WTC11 (cell line): ENCODE measurements around the gene AGPAT4. TPM values are rescaled to one million over a fixed set of nuclear protein-coding genes. Genes with fewer than 3 reads are reported as not detected.
A peak's percentile ranks its signal among the peaks of the same experiment; 100 is the strongest.

Experiments used
- ATAC-seq: fragments of 200-7000 bp; cut with Tn5 transposase; 2 replicates; pipeline ENCODE4 v1.10.0; 2021; ENCODE audit warnings: mild to moderate bottlenecking, moderate library complexity
- CTCF ChIA-PET: fragments of 300-600 bp; sonication (Branson Sonifier 250); formaldehyde crosslinking; loops from one replicate; lab custom pipeline; 2021; ENCODE audit warnings: antibody characterized with exemption; lab: Charles Lee
- POLR2A ChIA-PET: fragments of 350-600 bp; sonication (Branson Sonifier 250); formaldehyde crosslinking; loops from one replicate; lab custom pipeline; 2021; ENCODE audit warnings: antibody characterized with exemption; lab: Charles Lee
- DNase-seq: peaks from one replicate; pipeline ENCODE4 v3.0.0; 2021; ENCODE audit warnings: low spot score
- H3K27ac Mint-ChIP-seq: 2 replicates; pipeline ENCODE4 v1.8.0; 2021; ENCODE audit warnings: mixed read lengths
- H3K27me3 Mint-ChIP-seq: 2 replicates; pipeline ENCODE4 v1.8.0; 2021; ENCODE audit warnings: low read depth, mild to moderate bottlenecking, moderate library complexity, mixed read lengths
- H3K36me3 Mint-ChIP-seq: 2 replicates; pipeline ENCODE4 v1.8.0; 2021; ENCODE audit warnings: mixed read lengths
- H3K4me1 Mint-ChIP-seq: 2 replicates; pipeline ENCODE4 v1.8.0; 2022; ENCODE audit warnings: mixed read lengths
- H3K4me3 Mint-ChIP-seq: 2 replicates; pipeline ENCODE4 v1.8.0; 2021; ENCODE audit warnings: mild to moderate bottlenecking, moderate library complexity, mixed read lengths
- H3K9me3 Mint-ChIP-seq: 2 replicates; pipeline ENCODE4 v1.8.0; 2021; ENCODE audit warnings: mixed read lengths
- ESRRA ChIP-seq: sonication (generic); formaldehyde crosslinking; IDR thresholded peaks from 2 replicates; pipeline ENCODE4 v1.8.1; 2022; ENCODE audit warnings: mild to moderate bottlenecking, missing genetic modification reagents, borderline replicate concordance
- GABPB1 ChIP-seq: sonication (generic); formaldehyde crosslinking; IDR thresholded peaks from 2 replicates; pipeline ENCODE4 v1.8.1; 2023; ENCODE audit warnings: mild to moderate bottlenecking, missing genetic modification reagents
- HMGA2 ChIP-seq: fragments of 250-450 bp; sonication (Bioruptor Pico); IDR thresholded peaks from 2 replicates; pipeline ENCODE4 v1.4.0; 2021; ENCODE audit warnings: mild to moderate bottlenecking, moderate library complexity
- MAX ChIP-seq: sonication (generic); formaldehyde crosslinking; IDR thresholded peaks from 2 replicates; pipeline ENCODE4 v1.8.0; 2022; ENCODE audit warnings: mild to moderate bottlenecking, missing genetic modification reagents
- MYBL2 ChIP-seq: sonication (generic); formaldehyde crosslinking; IDR thresholded peaks from 2 replicates; pipeline ENCODE4 v1.8.1; 2023; ENCODE audit warnings: mild to moderate bottlenecking, moderate library complexity, missing genetic modification reagents
- NFATC4 ChIP-seq: fragments of 250-450 bp; sonication (Bioruptor Pico); IDR thresholded peaks from 2 replicates; pipeline ENCODE4 v1.9.0; 2021; ENCODE audit warnings: mild to moderate bottlenecking
- NFE2L1 ChIP-seq: sonication (generic); formaldehyde crosslinking; IDR thresholded peaks from 2 replicates; pipeline ENCODE4 v1.8.1; 2023; ENCODE audit warnings: missing genetic modification reagents
- NFYB ChIP-seq: sonication (generic); formaldehyde crosslinking; conservative IDR thresholded peaks from 2 replicates; pipeline ENCODE4 v1.8.0; 2022; ENCODE audit warnings: low read depth, missing genetic modification reagents
- NR3C1 ChIP-seq: sonication (generic); formaldehyde crosslinking; conservative IDR thresholded peaks from 2 replicates; pipeline ENCODE4 v1.8.1; 2023; ENCODE audit warnings: low read depth, mild to moderate bottlenecking, missing genetic modification reagents
- ZBTB43 ChIP-seq: sonication (generic); formaldehyde crosslinking; IDR thresholded peaks from 2 replicates; pipeline ENCODE4 v1.8.1; 2023; ENCODE audit warnings: mild to moderate bottlenecking, missing genetic modification reagents
- ZNF121 ChIP-seq: sonication (generic); formaldehyde crosslinking; IDR thresholded peaks from 2 replicates; pipeline ENCODE4 v1.8.0; 2023; ENCODE audit warnings: missing genetic modification reagents
- ZNF232 ChIP-seq: sonication (generic); formaldehyde crosslinking; IDR thresholded peaks from 2 replicates; pipeline ENCODE4 v1.8.0; 2022; ENCODE audit warnings: mild to moderate bottlenecking, missing genetic modification reagents
- total RNA-seq: library from RNA; stranded (reverse); gene quantifications from 3 replicates; pipeline ENCODE4 v1.2.3, GENCODE V29; 2021
- TF ChIP-seq, protein P1 (sequence below): sonication (generic); formaldehyde crosslinking; IDR thresholded peaks from 2 replicates; pipeline ENCODE4 v1.8.0; 2023; ENCODE audit warnings: missing genetic modification reagents, mild to moderate bottlenecking, borderline replicate concordance
- TF ChIP-seq, protein P2 (sequence below): sonication (generic); formaldehyde crosslinking; IDR thresholded peaks from 2 replicates; pipeline ENCODE4 v1.8.0; 2022; ENCODE audit warnings: missing genetic modification reagents
- TF ChIP-seq, protein P3 (sequence below): sonication (generic); formaldehyde crosslinking; IDR thresholded peaks from 2 replicates; pipeline ENCODE4 v1.8.0; 2022; ENCODE audit warnings: mild to moderate bottlenecking, missing genetic modification reagents
- TF ChIP-seq, protein P4 (sequence below): fragments of 250-450 bp; sonication (Bioruptor Pico); IDR thresholded peaks from 2 replicates; pipeline ENCODE4 v1.8.0; 2021; ENCODE audit warnings: mild to moderate bottlenecking
- TF ChIP-seq, protein P5 (sequence below): fragments of 250-450 bp; sonication (Bioruptor Pico); IDR thresholded peaks from 2 replicates; pipeline ENCODE4 v1.9.0; 2021; ENCODE audit warnings: mild to moderate bottlenecking

Gene AGPAT4
- total RNA-seq, 1 experiment from 2014 or later, result 19.7 TPM

DNA sequence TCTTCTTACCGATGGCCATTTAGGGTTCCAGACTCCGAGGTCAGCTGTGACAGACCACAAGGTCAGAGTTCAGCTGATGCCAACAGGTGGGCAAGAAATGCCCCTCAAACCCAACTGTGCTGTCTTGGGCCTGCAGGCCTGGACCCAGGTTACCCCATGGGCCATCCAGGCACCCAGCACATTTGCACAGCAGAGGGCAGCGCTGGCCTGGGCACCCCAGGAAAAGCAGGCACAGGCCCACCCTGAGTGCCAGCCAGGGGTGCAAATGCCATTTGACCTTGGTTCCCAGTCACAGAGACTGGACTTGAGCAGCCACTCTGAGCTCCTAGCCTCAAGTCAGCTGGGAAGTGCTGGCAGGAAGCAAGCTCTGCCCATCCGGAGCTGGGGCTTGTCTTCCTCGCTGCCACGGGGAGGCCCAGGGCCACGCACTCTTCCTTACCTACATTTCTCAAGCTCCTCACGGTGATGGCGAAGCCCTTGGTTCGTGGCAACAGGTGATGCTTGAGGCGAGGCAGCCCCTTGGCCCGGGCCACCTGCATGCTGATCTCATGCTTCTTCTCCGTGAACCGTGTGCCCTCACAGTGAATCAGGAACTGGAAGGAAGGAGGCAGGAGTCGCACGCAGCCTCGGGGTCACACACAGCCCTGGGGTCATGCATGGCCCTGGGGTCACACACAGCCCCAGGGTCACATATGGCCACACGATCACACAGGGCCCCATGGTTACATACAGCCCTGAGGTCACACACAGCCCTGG lies 120.8 kb downstream of the AGPAT4 start (continued):
- TF ChIP-seq, protein P1, sequence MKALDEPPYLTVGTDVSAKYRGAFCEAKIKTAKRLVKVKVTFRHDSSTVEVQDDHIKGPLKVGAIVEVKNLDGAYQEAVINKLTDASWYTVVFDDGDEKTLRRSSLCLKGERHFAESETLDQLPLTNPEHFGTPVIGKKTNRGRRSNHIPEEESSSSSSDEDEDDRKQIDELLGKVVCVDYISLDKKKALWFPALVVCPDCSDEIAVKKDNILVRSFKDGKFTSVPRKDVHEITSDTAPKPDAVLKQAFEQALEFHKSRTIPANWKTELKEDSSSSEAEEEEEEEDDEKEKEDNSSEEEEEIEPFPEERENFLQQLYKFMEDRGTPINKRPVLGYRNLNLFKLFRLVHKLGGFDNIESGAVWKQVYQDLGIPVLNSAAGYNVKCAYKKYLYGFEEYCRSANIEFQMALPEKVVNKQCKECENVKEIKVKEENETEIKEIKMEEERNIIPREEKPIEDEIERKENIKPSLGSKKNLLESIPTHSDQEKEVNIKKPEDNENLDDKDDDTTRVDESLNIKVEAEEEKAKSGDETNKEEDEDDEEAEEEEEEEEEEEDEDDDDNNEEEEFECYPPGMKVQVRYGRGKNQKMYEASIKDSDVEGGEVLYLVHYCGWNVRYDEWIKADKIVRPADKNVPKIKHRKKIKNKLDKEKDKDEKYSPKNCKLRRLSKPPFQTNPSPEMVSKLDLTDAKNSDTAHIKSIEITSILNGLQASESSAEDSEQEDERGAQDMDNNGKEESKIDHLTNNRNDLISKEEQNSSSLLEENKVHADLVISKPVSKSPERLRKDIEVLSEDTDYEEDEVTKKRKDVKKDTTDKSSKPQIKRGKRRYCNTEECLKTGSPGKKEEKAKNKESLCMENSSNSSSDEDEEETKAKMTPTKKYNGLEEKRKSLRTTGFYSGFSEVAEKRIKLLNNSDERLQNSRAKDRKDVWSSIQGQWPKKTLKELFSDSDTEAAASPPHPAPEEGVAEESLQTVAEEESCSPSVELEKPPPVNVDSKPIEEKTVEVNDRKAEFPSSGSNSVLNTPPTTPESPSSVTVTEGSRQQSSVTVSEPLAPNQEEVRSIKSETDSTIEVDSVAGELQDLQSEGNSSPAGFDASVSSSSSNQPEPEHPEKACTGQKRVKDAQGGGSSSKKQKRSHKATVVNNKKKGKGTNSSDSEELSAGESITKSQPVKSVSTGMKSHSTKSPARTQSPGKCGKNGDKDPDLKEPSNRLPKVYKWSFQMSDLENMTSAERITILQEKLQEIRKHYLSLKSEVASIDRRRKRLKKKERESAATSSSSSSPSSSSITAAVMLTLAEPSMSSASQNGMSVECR (CRISPR knock-in tag), result no peak

- no peak overlapping the region for H3K4me3 Mint-ChIP-seq
- TF ChIP-seq NFE2L1 (CRISPR knock-in tag) (no peak), ZNF232 (CRISPR knock-in tag) (no peak), ESRRA (no peak), MAX (CRISPR knock-in tag) (no peak)
- H3K9me3 Mint-ChIP-seq, result peaks cover 15% of the 10 kb centered on the region
- H3K27me3 Mint-ChIP-seq, result no peaks in the 10 kb centered on the region
- H3K36me3 Mint-ChIP-seq, result peaks cover 34% of the 10 kb centered on the region
- DNase-seq (no peak), ATAC-seq (no peak)
- CTCF ChIA-PET, result interaction anchor here (0.6 to 1.7 kb wide), 4 partner anchors 110 to 223 kb away, joined by 3 to 10 read pairs (median 4); no protein-coding TSS in a partner anchor
- POLR2A ChIA-PET, result no interaction called here
- H3K4me1 Mint-ChIP-seq, result no peaks in the 10 kb centered on the region
- H3K27ac Mint-ChIP-seq, result no peak overlapping the region
Observed at GRCh38 chr6:161152527-161152862, 121.4 kb downstream of the AGPAT4 start.

- Mint-ChIP-seq H3K27ac (peak overlapping the region; percentile 37), H3K9me3 (peaks cover 9% of the 10 kb centered on the region), H3K27me3 (no peaks in the 10 kb centered on the region), H3K4me3 (no peak overlapping the region), H3K36me3 (peaks cover 28% of the 10 kb centered on the region), H3K4me1 (no peaks in the 10 kb centered on the region)
- ATAC-seq, result no peak
- ChIA-PET POLR2A (no interaction called here), CTCF (interaction anchor here (0.6 to 2.6 kb wide), 6 partner anchors 110 to 223 kb away, joined by 3 to 19 read pairs (median 4); no protein-coding TSS in a partner anchor)
- no peak for DNase-seq
- TF ChIP-seq MYBL2 (CRISPR knock-in tag), result no peak
- TF ChIP-seq NR3C1 (CRISPR knock-in tag), result no peak
- TF ChIP-seq ZBTB43 (CRISPR knock-in tag), result no peak
- TF ChIP-seq NFATC4, result no peak
- no peak for TF ChIP-seq ZNF121 (CRISPR knock-in tag)
- TF ChIP-seq GABPB1 (CRISPR knock-in tag), result no peak
- TF ChIP-seq, protein P2, sequence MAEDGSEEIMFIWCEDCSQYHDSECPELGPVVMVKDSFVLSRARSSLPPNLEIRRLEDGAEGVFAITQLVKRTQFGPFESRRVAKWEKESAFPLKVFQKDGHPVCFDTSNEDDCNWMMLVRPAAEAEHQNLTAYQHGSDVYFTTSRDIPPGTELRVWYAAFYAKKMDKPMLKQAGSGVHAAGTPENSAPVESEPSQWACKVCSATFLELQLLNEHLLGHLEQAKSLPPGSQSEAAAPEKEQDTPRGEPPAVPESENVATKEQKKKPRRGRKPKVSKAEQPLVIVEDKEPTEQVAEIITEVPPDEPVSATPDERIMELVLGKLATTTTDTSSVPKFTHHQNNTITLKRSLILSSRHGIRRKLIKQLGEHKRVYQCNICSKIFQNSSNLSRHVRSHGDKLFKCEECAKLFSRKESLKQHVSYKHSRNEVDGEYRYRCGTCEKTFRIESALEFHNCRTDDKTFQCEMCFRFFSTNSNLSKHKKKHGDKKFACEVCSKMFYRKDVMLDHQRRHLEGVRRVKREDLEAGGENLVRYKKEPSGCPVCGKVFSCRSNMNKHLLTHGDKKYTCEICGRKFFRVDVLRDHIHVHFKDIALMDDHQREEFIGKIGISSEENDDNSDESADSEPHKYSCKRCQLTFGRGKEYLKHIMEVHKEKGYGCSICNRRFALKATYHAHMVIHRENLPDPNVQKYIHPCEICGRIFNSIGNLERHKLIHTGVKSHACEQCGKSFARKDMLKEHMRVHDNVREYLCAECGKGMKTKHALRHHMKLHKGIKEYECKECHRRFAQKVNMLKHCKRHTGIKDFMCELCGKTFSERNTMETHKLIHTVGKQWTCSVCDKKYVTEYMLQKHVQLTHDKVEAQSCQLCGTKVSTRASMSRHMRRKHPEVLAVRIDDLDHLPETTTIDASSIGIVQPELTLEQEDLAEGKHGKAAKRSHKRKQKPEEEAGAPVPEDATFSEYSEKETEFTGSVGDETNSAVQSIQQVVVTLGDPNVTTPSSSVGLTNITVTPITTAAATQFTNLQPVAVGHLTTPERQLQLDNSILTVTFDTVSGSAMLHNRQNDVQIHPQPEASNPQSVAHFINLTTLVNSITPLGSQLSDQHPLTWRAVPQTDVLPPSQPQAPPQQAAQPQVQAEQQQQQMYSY, result no peak
- TF ChIP-seq, protein P3, sequence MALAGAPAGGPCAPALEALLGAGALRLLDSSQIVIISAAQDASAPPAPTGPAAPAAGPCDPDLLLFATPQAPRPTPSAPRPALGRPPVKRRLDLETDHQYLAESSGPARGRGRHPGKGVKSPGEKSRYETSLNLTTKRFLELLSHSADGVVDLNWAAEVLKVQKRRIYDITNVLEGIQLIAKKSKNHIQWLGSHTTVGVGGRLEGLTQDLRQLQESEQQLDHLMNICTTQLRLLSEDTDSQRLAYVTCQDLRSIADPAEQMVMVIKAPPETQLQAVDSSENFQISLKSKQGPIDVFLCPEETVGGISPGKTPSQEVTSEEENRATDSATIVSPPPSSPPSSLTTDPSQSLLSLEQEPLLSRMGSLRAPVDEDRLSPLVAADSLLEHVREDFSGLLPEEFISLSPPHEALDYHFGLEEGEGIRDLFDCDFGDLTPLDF (CRISPR knock-in tag), result no peak
- no peak for TF ChIP-seq MAX (CRISPR knock-in tag)
- TF ChIP-seq, protein P4, sequence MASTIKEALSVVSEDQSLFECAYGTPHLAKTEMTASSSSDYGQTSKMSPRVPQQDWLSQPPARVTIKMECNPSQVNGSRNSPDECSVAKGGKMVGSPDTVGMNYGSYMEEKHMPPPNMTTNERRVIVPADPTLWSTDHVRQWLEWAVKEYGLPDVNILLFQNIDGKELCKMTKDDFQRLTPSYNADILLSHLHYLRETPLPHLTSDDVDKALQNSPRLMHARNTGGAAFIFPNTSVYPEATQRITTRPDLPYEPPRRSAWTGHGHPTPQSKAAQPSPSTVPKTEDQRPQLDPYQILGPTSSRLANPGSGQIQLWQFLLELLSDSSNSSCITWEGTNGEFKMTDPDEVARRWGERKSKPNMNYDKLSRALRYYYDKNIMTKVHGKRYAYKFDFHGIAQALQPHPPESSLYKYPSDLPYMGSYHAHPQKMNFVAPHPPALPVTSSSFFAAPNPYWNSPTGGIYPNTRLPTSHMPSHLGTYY, result no peak
- TF ChIP-seq HMGA2 (CRISPR knock-in tag), result no peak
- TF ChIP-seq, protein P5, sequence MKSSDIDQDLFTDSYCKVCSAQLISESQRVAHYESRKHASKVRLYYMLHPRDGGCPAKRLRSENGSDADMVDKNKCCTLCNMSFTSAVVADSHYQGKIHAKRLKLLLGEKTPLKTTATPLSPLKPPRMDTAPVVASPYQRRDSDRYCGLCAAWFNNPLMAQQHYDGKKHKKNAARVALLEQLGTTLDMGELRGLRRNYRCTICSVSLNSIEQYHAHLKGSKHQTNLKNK (CRISPR knock-in tag), result no peak
- TF ChIP-seq NFYB, result no peak
Observed at GRCh38 chr6:161151660-161152526, 122.0 kb downstream of the AGPAT4 start.
